CD4-positive, alpha-beta memory T cell (primary cell): ENCODE measurements around the gene MAN2B1. TPM values are rescaled to one million over a fixed set of nuclear protein-coding genes. Genes with fewer than 3 reads are reported as not detected.
"Not testable (repeated sequence)": the region's sequence is repeated elsewhere in the genome, so short reads cannot be mapped to it uniquely, and the experiment has no call there.

Source experiments
- CTCF ChIA-PET: fragments of 350-600 bp; sonication (Branson Sonifier 250); formaldehyde crosslinking; loops from one replicate; lab custom pipeline; 2021; ENCODE audit warnings: inconsistent platforms; ENCODE audit not compliant: partially characterized antibody; lab: Charles Lee
- POLR2A ChIA-PET: fragments of 350-600 bp; sonication (Branson Sonifier 250); formaldehyde crosslinking; loops from one replicate; lab custom pipeline; 2021; ENCODE audit not compliant: partially characterized antibody; lab: Charles Lee
- DNase-seq, 5 donors: peaks; one replicate each; pipeline versions ENCODE4 v3.0.0 to v3.0.0-alpha.2; 2020 to 2022; ENCODE audit warnings: mixed read lengths in 1 of 5
- H3K27ac ChIP-seq: one replicate; pipeline ENCODE4 v1.7.0; 2013; ENCODE audit warnings: low read depth, low read length
- H3K27me3 ChIP-seq: 2 replicates; pipeline ENCODE4 v1.7.0; 2013; ENCODE audit warnings: mild to moderate bottlenecking, low read length, moderate library complexity; ENCODE audit not compliant: insufficient read depth
- H3K36me3 ChIP-seq: 2 replicates; pipeline ENCODE4 v1.7.0; 2013; ENCODE audit warnings: mild to moderate bottlenecking, low read length, moderate library complexity; ENCODE audit not compliant: insufficient read depth
- H3K4me1 ChIP-seq: 2 replicates; pipeline ENCODE4 v1.7.0; 2013; ENCODE audit warnings: mild to moderate bottlenecking, low read length, moderate library complexity; ENCODE audit not compliant: insufficient read depth
- H3K4me3 ChIP-seq, 2 donors: one replicate each; pipeline ENCODE4 v1.7.0; 2013; ENCODE audit warnings: low read length in 2 of 2, mild to moderate bottlenecking in 1 of 2
- H3K9me3 ChIP-seq, 2 donors: one replicate each; pipeline ENCODE4 v1.7.0; 2013; ENCODE audit warnings: low read length in 2 of 2, control low read depth in 1 of 2; ENCODE audit not compliant: control insufficient read depth in 1 of 2
- H3K27ac Mint-ChIP-seq, 7 donors: one replicate each; pipeline ENCODE4 v1.8.0; 2020 to 2021; ENCODE audit warnings: mixed read lengths in 7 of 7, mild to moderate bottlenecking in 6 of 7, inconsistent platforms in 3 of 7, moderate library complexity in 3 of 7
- H3K27me3 Mint-ChIP-seq, 2 donors: one replicate each; pipeline ENCODE4 v1.8.0; 2020 to 2021; ENCODE audit warnings: mixed read lengths in 2 of 2
- H3K36me3 Mint-ChIP-seq, 2 donors: one replicate each; pipeline ENCODE4 v1.8.0; 2020 to 2021; ENCODE audit warnings: mixed read lengths in 2 of 2, inconsistent platforms in 1 of 2, mild to moderate bottlenecking in 1 of 2
- H3K4me1 Mint-ChIP-seq, 4 donors: one replicate each; pipeline ENCODE4 v1.8.0; 2020 to 2021; ENCODE audit warnings: mixed read lengths in 4 of 4, mild to moderate bottlenecking in 1 of 4
- H3K4me3 Mint-ChIP-seq, 8 donors: one replicate each; pipeline ENCODE4 v1.8.0; 2020 to 2021; ENCODE audit warnings: mixed read lengths in 8 of 8, mild to moderate bottlenecking in 7 of 8, moderate library complexity in 6 of 8, inconsistent platforms in 3 of 8
- H3K9me3 Mint-ChIP-seq, 8 donors: one replicate each; pipeline ENCODE4 v1.8.0; 2020 to 2021; ENCODE audit warnings: mixed read lengths in 8 of 8, mild to moderate bottlenecking in 5 of 8, inconsistent platforms in 3 of 8, moderate library complexity in 1 of 8
- intact Hi-C: fragments of 100-400 bp; cut with micrococcal nuclease; formaldehyde crosslinking; loops from one replicate; pipeline ENCODE4 v1.15.1; 2023
- polyA plus RNA-seq, 2 donors: library from polyadenylated mRNA; unstranded; fragments of 300-500 nt; fragmentation: Illumina TruSeq; gene quantifications; one replicate each; pipeline ENCODE4 v1.2.3, GENCODE V29; 2021
- total RNA-seq, 2 experiments: library from RNA; stranded (reverse); gene quantifications; one replicate each; pipeline ENCODE4 v1.2.3, GENCODE V29; 2021

Gene MAN2B1
- total and polyA plus RNA-seq, 4 experiments from 2014 or later: 45.0 to 141 (median 106) TPM

DNA sequence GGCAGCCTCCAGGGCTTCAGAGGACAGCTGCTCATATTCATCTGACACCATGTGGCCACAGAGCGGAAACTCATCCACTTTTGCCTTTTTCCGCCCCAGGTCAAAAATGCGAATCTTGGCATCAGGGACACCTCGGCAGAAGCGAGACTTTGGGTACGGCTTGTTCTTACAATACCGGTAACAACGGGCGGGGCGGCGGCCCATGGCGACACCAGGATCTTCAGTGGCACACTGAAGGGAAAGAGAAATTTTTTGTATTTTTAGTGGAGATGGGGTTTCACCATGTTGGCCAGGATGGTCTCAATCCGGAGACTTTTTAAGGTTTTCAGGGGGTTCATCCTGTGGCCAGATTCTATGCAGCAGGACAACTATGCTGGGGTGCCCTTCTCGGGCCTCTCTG lies 22.8 kb downstream of the MAN2B1 start:
- H3K4me1 Mint-ChIP-seq, DNase-seq, H3K9me3 ChIP-seq, H3K27me3 ChIP-seq, H3K27me3 Mint-ChIP-seq, H3K4me3 ChIP-seq, POLR2A ChIA-PET, H3K9me3 Mint-ChIP-seq, intact Hi-C loops, H3K4me3 Mint-ChIP-seq, H3K27ac ChIP-seq, H3K36me3 Mint-ChIP-seq, CTCF ChIA-PET, H3K36me3 ChIP-seq: not testable (repeated sequence)
- peak overlapping the region in 1 of 7 donors; percentile 17 for H3K27ac Mint-ChIP-seq
- H3K4me1 ChIP-seq: peaks cover 12% of the 10 kb centered on the region

- Histone ChIP-seq H3K4me3 (no peak overlapping the region), H3K27ac (no peak overlapping the region), H3K9me3 (no peaks in the 10 kb centered on the region), H3K27me3 (no peaks in the 10 kb centered on the region), H3K36me3 (no peaks in the 10 kb centered on the region), H3K4me1 (peaks cover 12% of the 10 kb centered on the region)
- Mint-ChIP-seq H3K4me1 (peaks cover 6 to 9% (median 8%) of the 10 kb centered on the region in 4 donors), H3K27me3 (no peaks in the 10 kb centered on the region), H3K9me3 (no peaks in the 10 kb centered on the region), H3K36me3 (peaks cover 0 to 4% of the 10 kb centered on the region in 2 donors), H3K27ac (no peak overlapping the region), H3K4me3 (peak overlapping the region in 1 of 8 donors; percentile 48)
- ChIA-PET POLR2A (no interaction called here), CTCF (interaction anchor here (0.8 kb wide), 1 partner anchor 29 kb away, joined by 3 read pairs; no protein-coding TSS in a partner anchor)
- intact Hi-C loops: no loop called here
- DNase-seq: no peak
Observed at GRCh38 chr19:12642506-12642905, 24.0 kb downstream of the MAN2B1 start.

- Mint-ChIP-seq H3K9me3 (no peaks in the 10 kb centered on the region), H3K27ac (no peak overlapping the region), H3K27me3 (no peaks in the 10 kb centered on the region), H3K4me1 (peaks cover 7 to 9% (median 9%) of the 10 kb centered on the region in 4 donors), H3K4me3 (no peak overlapping the region), H3K36me3 (peaks cover 0 to 4% of the 10 kb centered on the region in 2 donors)
- Histone ChIP-seq H3K4me3 (no peak overlapping the region), H3K4me1 (peaks cover 12% of the 10 kb centered on the region), H3K9me3 (no peaks in the 10 kb centered on the region), H3K27ac (no peak overlapping the region), H3K27me3 (no peaks in the 10 kb centered on the region), H3K36me3 (no peaks in the 10 kb centered on the region)
- intact Hi-C loops: no loop called here
- ChIA-PET CTCF (interaction anchor here (0.7 to 1.9 kb wide), 2 partner anchors 30 to 210 kb away, joined by 3 to 17 read pairs; no protein-coding TSS in a partner anchor), POLR2A (interaction anchor here (2.1 kb wide), 1 partner anchor 25 kb away, joined by 8 read pairs; the partner anchor contains the start of genes MAN2B1 and WDR83)
- DNase-seq: no peak
Observed at GRCh38 chr19:12641456-12641855, 25.1 kb downstream of the MAN2B1 start.

- no peak overlapping the region for H3K4me3 ChIP-seq
- H3K27ac ChIP-seq: no peak overlapping the region
- intact Hi-C loops: loop anchor here (1.0 kb wide), 3 partner anchors 26 to 76 kb away; partner anchors contain the start of genes MAN2B1 and WDR83
- Mint-ChIP-seq H3K27me3 (no peaks in the 10 kb centered on the region), H3K4me3 (peak overlapping the region; percentile 68 to 82 (median 76)), H3K27ac (peak overlapping the region; percentile 14 to 92 (median 54)), H3K4me1 (peaks cover 11 to 15% (median 14%) of the 10 kb centered on the region in 4 donors), H3K36me3 (peaks cover 0 to 4% of the 10 kb centered on the region in 2 donors), H3K9me3 (no peaks in the 10 kb centered on the region)
- peaks cover 18% of the 10 kb centered on the region for H3K4me1 ChIP-seq
- H3K36me3 ChIP-seq: no peaks in the 10 kb centered on the region
- H3K27me3 ChIP-seq: no peaks in the 10 kb centered on the region
- H3K9me3 ChIP-seq: no peaks in the 10 kb centered on the region
- peak; percentile 71 to 82 (median 75) for DNase-seq
- ChIA-PET POLR2A (interaction anchor here (0.5 to 2.1 kb wide), 8 partner anchors 26 to 153 kb away, joined by 3 to 9 read pairs (median 6); partner anchors contain the start of genes MAN2B1, TNPO2, WDR83 and ZNF490), CTCF (interaction anchor here (0.5 to 2.1 kb wide), 25 partner anchors 9 to 207 kb away, joined by 3 to 17 read pairs (median 4); partner anchors contain the start of gene FBXW9)
Observed at GRCh38 chr19:12639901-12640613, 26.5 kb downstream of the MAN2B1 start.

DNA sequence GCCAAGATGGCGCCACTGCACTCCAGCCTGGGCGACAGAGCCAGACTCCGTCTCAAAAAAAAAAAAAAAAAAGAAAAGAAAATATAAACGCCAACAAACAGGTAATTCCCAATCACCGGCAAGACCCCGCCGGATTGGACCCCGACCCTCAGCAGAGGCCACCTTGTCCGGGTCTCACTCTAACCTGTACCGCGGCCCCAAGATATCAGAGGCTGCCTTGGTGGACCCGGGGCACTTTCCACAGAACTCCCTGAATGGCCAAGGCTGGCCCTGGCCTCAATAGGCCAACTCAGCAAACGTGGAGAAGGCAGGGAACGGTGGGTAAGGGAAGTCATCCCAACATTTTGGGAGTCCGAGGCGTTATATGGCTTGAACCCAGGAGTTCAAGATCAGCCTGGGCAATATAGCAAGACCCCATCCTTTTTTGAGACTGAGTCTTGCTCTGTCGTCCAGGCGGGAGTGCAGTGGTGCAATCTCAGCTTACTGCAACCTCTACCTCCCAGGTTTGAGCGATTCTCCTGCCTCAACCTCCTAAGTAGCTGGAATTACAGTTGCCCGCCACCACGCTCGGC lies 27.8 kb downstream of the MAN2B1 start:
- Histone ChIP-seq H3K4me1 (peaks cover 20% of the 10 kb centered on the region), H3K4me3 (no peak overlapping the region), H3K27me3 (no peaks in the 10 kb centered on the region), H3K36me3 (no peaks in the 10 kb centered on the region), H3K9me3 (no peaks in the 10 kb centered on the region), H3K27ac (no peak overlapping the region)
- intact Hi-C loops: no loop called here
- ChIA-PET POLR2A (no interaction called here), CTCF (interaction anchor here (0.7 to 1.8 kb wide), 2 partner anchors 25 to 33 kb away, joined by 4 to 10 read pairs; no protein-coding TSS in a partner anchor)
- Mint-ChIP-seq H3K4me3 (no peak overlapping the region), H3K4me1 (peaks cover 11 to 17% (median 15%) of the 10 kb centered on the region in 4 donors), H3K9me3 (no peaks in the 10 kb centered on the region), H3K36me3 (no peaks in the 10 kb centered on the region), H3K27me3 (no peaks in the 10 kb centered on the region), H3K27ac (no peak overlapping the region)
- DNase-seq: no peak

DNA sequence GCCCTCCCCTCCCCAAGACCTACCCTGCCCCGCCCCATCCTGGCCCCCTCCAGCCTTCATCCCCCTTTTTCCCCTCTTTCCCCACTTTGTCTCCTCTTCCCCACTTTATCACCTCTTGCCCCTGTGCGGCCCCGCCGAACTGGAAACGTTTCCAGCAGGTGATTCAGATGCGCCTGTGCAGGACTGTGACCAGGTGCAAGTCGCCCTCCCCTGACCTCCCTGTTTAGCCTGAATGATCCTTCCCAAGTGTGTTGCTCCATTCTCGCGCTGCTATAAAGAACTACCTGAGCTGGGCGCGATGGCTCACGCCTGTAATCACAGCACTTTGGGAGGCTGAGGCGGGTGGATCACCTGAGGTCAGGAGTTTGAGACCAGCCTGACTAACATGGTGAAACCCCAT lies 29.9 kb downstream of the MAN2B1 start:
- H3K27ac Mint-ChIP-seq: no peak overlapping the region
- no peaks in the 10 kb centered on the region for H3K36me3 Mint-ChIP-seq
- ChIA-PET CTCF (no interaction called here), POLR2A (no interaction called here)
- H3K9me3 Mint-ChIP-seq: no peaks in the 10 kb centered on the region
- Histone ChIP-seq H3K4me3 (no peak overlapping the region), H3K27me3 (no peaks in the 10 kb centered on the region), H3K4me1 (peaks cover 20% of the 10 kb centered on the region), H3K9me3 (no peaks in the 10 kb centered on the region), H3K27ac (no peak overlapping the region), H3K36me3 (no peaks in the 10 kb centered on the region)
- intact Hi-C loops: no loop called here
- H3K4me3 Mint-ChIP-seq: no peak overlapping the region
- H3K4me1 Mint-ChIP-seq: peaks cover 12 to 21% (median 15%) of the 10 kb centered on the region in 4 donors
- H3K27me3 Mint-ChIP-seq: no peaks in the 10 kb centered on the region
- no peak for DNase-seq

- Histone ChIP-seq H3K4me3 (no peak overlapping the region), H3K4me1 (no peaks in the 10 kb centered on the region), H3K27ac (no peak overlapping the region), H3K27me3 (no peaks in the 10 kb centered on the region), H3K36me3 (peaks cover 28% of the 10 kb centered on the region), H3K9me3 (peaks cover 3 to 4% of the 10 kb centered on the region in 2 donors)
- ChIA-PET POLR2A (no interaction called here), CTCF (no interaction called here)
- intact Hi-C loops: no loop called here
- no peak for DNase-seq
- Mint-ChIP-seq H3K36me3 (peaks cover 36 to 40% of the 10 kb centered on the region in 2 donors), H3K4me3 (no peak overlapping the region), H3K9me3 (peaks cover 0 to 12% (median 4%) of the 10 kb centered on the region in 8 donors), H3K27ac (no peak overlapping the region), H3K4me1 (peaks cover 0 to 4% (median 2%) of the 10 kb centered on the region in 4 donors), H3K27me3 (no peaks in the 10 kb centered on the region)
Observed at GRCh38 chr19:12629215-12629614, 37.3 kb downstream of the MAN2B1 start.
